ENCODE data around the gene RBM39. TPM values are rescaled to one million over a fixed set of nuclear protein-coding genes. Genes with fewer than 3 reads are reported as not detected.
A peak's percentile ranks its signal among the peaks of the same experiment; 100 is the strongest.

RBM39 gene
- total and polyA plus RNA-seq, 2 of the 13 experiments (the other 11 are each of a cell fraction or from before 2014, with no cell fraction given) = 788 to 920 TPM

DNA sequence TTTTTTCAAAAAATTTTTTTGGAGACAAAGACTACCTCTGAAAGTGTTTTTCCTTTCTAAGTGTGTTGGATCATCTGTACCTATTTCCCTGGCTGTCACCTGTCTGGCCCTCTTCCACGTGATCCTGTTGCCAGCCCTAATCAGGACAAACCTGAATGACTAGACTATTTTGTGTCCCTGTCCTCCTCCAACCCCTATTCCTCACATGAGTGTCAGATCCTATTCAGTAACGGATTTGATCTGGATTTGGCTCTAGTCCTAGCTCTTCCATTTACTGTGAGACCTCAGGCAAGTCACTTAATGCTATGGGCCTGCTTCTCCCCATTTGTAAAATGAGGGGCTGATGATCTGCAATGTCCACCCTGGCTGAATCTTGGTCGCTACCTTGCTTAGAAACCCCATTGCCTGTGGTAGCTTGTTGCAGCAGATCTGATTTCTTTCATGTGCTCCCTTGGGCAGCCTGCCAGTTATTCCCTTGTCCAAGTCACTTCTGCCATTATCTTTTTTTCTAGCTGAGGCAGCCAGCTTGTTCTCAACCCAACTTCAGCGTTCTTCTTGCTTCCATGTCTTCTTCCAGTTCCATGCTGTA lies 34.5 kb upstream of the RBM39 start (continued):
- TF ChIP-seq ZNF292 (CRISPR knock-in tag; IDR thresholded peaks at IDR 0.05; ENCODE audit: borderline replicate concordance, low read depth) = no peak

DNA sequence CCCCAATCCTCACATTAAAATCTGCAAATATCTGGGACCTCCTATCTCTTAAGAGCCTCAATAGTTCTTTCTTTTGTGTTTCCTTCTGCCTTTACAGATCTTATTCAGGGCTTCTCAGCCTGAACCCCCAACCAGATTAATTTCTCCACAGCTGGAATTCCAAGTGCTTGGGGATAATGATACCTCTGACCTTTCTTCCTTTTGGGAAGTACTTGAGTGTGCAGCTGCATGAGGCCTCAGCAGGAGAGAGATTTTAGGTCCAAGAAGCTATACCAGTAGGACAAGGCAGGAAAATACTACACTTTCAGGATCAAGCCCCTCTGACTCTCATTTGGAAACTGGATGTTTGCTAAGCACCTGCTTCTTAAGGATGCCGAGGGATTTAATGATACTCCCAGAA lies 32.3 kb upstream of the RBM39 start:
- TF ChIP-seq PHF21A (CRISPR knock-in tag; IDR thresholded peaks at IDR 0.05) = no peak
- TF ChIP-seq SMYD3 (CRISPR knock-in tag; IDR thresholded peaks at IDR 0.05) = 0 out of 2 replicates have a peak, but pooled peaks have one; percentile 30
- ChIA-PET POLR2A (interaction anchor here (1.1 kb wide), 1 partner anchor 32 kb away, joined by 5 read pairs; the partner anchor contains the start of gene RBM39), CTCF (ENCODE audit: low intra/inter-chr PET ratio, low total read pairs) (no interaction called here)
- FAIRE-seq (no peak), DNase-seq (ENCODE audit: low spot score) (no peak), ATAC-seq (no peak)
- WGBS (ENCODE audit: low lambda C conversion rate) = 100% methylated on average over 1 of the region's 1 CpG
- Histone ChIP-seq H3K9me3 (ENCODE audit: low read length) (no peaks in the 10 kb centered on the region), H3K27ac (ENCODE audit: extremely low read length, insufficient read depth, low read length) (no peak overlapping the region), H4K20me1 (ENCODE audit: insufficient read depth, low read length) (no peaks in the 10 kb centered on the region), H3K9ac (ENCODE audit: insufficient read depth, low read depth, low read length) (no peak overlapping the region), H3K36me3 (replicated peaks in 1 of 2; ENCODE audit: control insufficient read depth in 1 of 2, insufficient read depth in 2 of 2, low read length in 2 of 2) (peaks cover 1 to 16% of the 10 kb centered on the region in 2 experiments; a peak in 2 of 5 replicates), H3K27me3 (ENCODE audit: control insufficient read depth in 1 of 2, insufficient read depth in 2 of 2, low read length in 2 of 2) (no peaks in the 10 kb centered on the region; a peak in 1 of 5 replicates), H3K4me1 (ENCODE audit: insufficient read depth, low read length) (peaks cover 51% of the 10 kb centered on the region), H2AFZ (ENCODE audit: low read length) (no peak overlapping the region), H3K4me3 (replicated peaks in 1 of 3; ENCODE audit: insufficient read depth in 1 of 3, low read depth in 2 of 3, low read length in 3 of 3) (no peak overlapping the region), H3K4me2 (ENCODE audit: low read depth, low read length) (no peak overlapping the region), H3K79me2 (ENCODE audit: insufficient read depth, low read length) (peaks cover 52% of the 10 kb centered on the region)
- BruUV-seq (replicated peaks) = no TSS peak
- intact Hi-C loops (cut with micrococcal nuclease; ENCODE audit: unreplicated experiment) = no loop called here
- in situ Hi-C loops (cut with HindIII; ENCODE audit: extremely low pct_ligation_motif_present, low pct_unique_long_range_greater_than_20kb) = no loop called here

DNA sequence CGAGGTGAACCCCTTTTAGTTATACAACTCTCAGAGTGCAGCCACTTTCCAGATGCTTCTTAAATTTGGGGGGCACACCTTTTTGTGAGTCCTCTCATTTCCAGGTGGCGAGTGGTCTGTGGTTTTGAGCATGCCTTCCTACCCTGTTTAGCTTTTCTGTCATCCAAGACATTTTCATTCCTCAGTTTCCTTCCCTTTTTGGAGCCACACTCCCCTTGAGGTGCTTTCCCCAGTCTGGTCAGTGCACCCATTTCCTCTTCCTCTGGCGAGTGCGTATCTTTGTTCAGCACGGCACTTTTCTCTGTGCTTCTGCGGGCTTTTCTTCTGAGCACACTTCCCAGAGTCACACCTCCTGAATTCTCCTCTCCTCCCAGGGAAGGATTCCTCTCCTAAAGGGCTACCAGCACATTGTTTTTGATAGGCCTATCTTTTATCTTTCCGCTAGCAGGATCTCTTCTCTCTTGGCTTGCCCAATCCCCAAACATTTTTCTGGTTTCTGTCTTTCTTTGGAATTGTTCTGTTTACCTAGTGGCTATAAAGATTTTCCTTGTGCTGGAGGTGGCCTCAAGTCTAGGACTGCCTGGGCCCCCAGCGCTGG lies 31.2 kb upstream of the RBM39 start:
- Histone ChIP-seq H3K9ac (ENCODE audit: insufficient read depth, low read depth, low read length) (peak overlapping the region; percentile 83), H3K9me3 (ENCODE audit: low read length) (no peaks in the 10 kb centered on the region), H3K4me2 (ENCODE audit: low read depth, low read length) (peak overlapping the region; percentile 93), H3K27ac (ENCODE audit: extremely low read length, insufficient read depth, low read length) (peak overlapping the region; percentile 1), H3K79me2 (ENCODE audit: insufficient read depth, low read length) (peaks cover 48% of the 10 kb centered on the region), H3K36me3 (replicated peaks in 1 of 2; ENCODE audit: control insufficient read depth in 1 of 2, insufficient read depth in 2 of 2, low read length in 2 of 2) (peaks cover 1 to 8% of the 10 kb centered on the region in 2 experiments; a peak in 1 of 5 replicates), H3K4me1 (ENCODE audit: insufficient read depth, low read length) (peaks cover 62% of the 10 kb centered on the region), H3K27me3 (ENCODE audit: control insufficient read depth in 1 of 2, insufficient read depth in 2 of 2, low read length in 2 of 2) (no peaks in the 10 kb centered on the region; a peak in 1 of 5 replicates), H3K4me3 (replicated peaks in 1 of 3; ENCODE audit: insufficient read depth in 1 of 3, low read depth in 2 of 3, low read length in 3 of 3) (peak overlapping the region; percentile 76 to 85 (median 81)), H2AFZ (ENCODE audit: low read length) (no peak overlapping the region), H4K20me1 (ENCODE audit: insufficient read depth, low read length) (no peaks in the 10 kb centered on the region)
- ChIA-PET CTCF (ENCODE audit: low intra/inter-chr PET ratio, low total read pairs) (no interaction called here), POLR2A (interaction anchor here (16.6 kb wide), 1 partner anchor 30 kb away, joined by 461 read pairs; the partner anchor contains the start of gene RBM39)
- FAIRE-seq = no peak
- DNase-seq (ENCODE audit: low spot score) = no peak
- intact Hi-C loops (cut with micrococcal nuclease; ENCODE audit: unreplicated experiment) (no loop called here), in situ Hi-C loops (cut with HindIII; ENCODE audit: extremely low pct_ligation_motif_present, low pct_unique_long_range_greater_than_20kb) (no loop called here)
- 76% methylated on average over 8 of the region's 8 CpGs for WGBS (ENCODE audit: low lambda C conversion rate)
- no TSS peak for BruUV-seq (replicated peaks)
- no peak for ATAC-seq
- TF ChIP-seq, protein P1, sequence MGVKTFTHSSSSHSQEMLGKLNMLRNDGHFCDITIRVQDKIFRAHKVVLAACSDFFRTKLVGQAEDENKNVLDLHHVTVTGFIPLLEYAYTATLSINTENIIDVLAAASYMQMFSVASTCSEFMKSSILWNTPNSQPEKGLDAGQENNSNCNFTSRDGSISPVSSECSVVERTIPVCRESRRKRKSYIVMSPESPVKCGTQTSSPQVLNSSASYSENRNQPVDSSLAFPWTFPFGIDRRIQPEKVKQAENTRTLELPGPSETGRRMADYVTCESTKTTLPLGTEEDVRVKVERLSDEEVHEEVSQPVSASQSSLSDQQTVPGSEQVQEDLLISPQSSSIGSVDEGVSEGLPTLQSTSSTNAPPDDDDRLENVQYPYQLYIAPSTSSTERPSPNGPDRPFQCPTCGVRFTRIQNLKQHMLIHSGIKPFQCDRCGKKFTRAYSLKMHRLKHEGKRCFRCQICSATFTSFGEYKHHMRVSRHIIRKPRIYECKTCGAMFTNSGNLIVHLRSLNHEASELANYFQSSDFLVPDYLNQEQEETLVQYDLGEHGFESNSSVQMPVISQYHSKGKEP (CRISPR knock-in tag; IDR thresholded peaks at IDR 0.05) = no peak
- TF ChIP-seq ZNF12 (CRISPR knock-in tag; IDR thresholded peaks at IDR 0.05) = no peak
- 0 out of 2 replicates have a peak, but pooled peaks have one; percentile 60 for TF ChIP-seq NFIB (CRISPR knock-in tag; IDR thresholded peaks at IDR 0.05; ENCODE audit: borderline replicate concordance)
- no peak for TF ChIP-seq TBL1XR1 (IDR thresholded peaks at IDR 0.05; ENCODE audit: borderline replicate concordance, low read length, partially characterized antibody)
- TF ChIP-seq, protein P2, sequence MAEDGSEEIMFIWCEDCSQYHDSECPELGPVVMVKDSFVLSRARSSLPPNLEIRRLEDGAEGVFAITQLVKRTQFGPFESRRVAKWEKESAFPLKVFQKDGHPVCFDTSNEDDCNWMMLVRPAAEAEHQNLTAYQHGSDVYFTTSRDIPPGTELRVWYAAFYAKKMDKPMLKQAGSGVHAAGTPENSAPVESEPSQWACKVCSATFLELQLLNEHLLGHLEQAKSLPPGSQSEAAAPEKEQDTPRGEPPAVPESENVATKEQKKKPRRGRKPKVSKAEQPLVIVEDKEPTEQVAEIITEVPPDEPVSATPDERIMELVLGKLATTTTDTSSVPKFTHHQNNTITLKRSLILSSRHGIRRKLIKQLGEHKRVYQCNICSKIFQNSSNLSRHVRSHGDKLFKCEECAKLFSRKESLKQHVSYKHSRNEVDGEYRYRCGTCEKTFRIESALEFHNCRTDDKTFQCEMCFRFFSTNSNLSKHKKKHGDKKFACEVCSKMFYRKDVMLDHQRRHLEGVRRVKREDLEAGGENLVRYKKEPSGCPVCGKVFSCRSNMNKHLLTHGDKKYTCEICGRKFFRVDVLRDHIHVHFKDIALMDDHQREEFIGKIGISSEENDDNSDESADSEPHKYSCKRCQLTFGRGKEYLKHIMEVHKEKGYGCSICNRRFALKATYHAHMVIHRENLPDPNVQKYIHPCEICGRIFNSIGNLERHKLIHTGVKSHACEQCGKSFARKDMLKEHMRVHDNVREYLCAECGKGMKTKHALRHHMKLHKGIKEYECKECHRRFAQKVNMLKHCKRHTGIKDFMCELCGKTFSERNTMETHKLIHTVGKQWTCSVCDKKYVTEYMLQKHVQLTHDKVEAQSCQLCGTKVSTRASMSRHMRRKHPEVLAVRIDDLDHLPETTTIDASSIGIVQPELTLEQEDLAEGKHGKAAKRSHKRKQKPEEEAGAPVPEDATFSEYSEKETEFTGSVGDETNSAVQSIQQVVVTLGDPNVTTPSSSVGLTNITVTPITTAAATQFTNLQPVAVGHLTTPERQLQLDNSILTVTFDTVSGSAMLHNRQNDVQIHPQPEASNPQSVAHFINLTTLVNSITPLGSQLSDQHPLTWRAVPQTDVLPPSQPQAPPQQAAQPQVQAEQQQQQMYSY (CRISPR knock-in tag; IDR thresholded peaks at IDR 0.05) = no peak
- TF ChIP-seq FOSL1 (CRISPR knock-in tag; IDR thresholded peaks at IDR 0.05; ENCODE audit: borderline replicate concordance) = no peak
- 0 out of 2 replicates have a peak, but pooled peaks have one; percentile 35 for TF ChIP-seq ZNF605 (CRISPR knock-in tag; IDR thresholded peaks at IDR 0.05)
